Esophagus muscularis mucosa (tissue), 3 donors: ENCODE data around the gene RUSF1.

Source experiments
- EP300 ChIP-seq: sonication (generic); formaldehyde crosslinking; IDR thresholded peaks from one replicate; pipeline ENCODE4 v1.6.1; 2017; ENCODE audit warnings: antibody characterized with exemption
- TF ChIP-seq, protein P1 (sequence below), 3 experiments: fragments of 200-600 bp in 2 of 3; fragments of 450-650 bp in 1 of 3; sonication (generic) in 2 of 3; IDR thresholded peaks; one replicate each; pipeline ENCODE4 v1.5.1; 2017 to 2019; ENCODE audit warnings: antibody characterized with exemption in 3 of 3, mild to moderate bottlenecking in 2 of 3, moderate library complexity in 1 of 3

DNA sequence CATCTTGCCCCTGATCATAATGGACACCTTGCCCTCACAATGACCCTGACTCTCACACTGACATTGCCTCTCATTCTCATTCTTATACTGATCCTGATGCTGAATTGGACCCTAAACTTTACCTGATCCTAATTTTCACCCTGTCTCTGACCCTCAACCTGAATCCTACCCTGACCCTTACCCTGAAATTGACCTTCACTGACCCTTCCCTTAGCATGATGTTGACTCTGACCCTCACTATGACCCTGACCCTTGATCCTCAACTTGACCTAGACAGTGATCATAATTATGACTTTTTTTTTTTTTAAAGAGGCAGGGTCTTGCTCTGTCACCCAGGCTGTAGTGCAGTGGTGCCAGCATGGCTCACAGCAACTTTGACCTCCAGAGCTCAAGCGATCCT lies 22.9 kb upstream of the RUSF1 start:
- TF ChIP-seq, protein P1, sequence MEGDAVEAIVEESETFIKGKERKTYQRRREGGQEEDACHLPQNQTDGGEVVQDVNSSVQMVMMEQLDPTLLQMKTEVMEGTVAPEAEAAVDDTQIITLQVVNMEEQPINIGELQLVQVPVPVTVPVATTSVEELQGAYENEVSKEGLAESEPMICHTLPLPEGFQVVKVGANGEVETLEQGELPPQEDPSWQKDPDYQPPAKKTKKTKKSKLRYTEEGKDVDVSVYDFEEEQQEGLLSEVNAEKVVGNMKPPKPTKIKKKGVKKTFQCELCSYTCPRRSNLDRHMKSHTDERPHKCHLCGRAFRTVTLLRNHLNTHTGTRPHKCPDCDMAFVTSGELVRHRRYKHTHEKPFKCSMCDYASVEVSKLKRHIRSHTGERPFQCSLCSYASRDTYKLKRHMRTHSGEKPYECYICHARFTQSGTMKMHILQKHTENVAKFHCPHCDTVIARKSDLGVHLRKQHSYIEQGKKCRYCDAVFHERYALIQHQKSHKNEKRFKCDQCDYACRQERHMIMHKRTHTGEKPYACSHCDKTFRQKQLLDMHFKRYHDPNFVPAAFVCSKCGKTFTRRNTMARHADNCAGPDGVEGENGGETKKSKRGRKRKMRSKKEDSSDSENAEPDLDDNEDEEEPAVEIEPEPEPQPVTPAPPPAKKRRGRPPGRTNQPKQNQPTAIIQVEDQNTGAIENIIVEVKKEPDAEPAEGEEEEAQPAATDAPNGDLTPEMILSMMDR (IDR thresholded peaks at IDR 0.05): no peak
- no peak for TF ChIP-seq EP300
